Panc1 (cell line): ENCODE data around the gene PRKAG2. TPM values are rescaled to one million over a fixed set of nuclear protein-coding genes. Genes with fewer than 3 reads are reported as not detected.

Experiments
- ATAC-seq: fragments of 200-7000 bp; cut with Tn5 transposase; 2 replicates; pipeline ENCODE4 v1.9.1; 2020; ENCODE audit warnings: mild to moderate bottlenecking, moderate library complexity
- BruUV-seq: library from RNA; stranded (reverse); fragments of 400-500 nt; replicated peaks from 2 replicates; lab custom pipeline; 2021; lab: Mats Ljungman, UMichigan
- CTCF ChIA-PET: fragments of 300-600 bp; sonication (Branson Sonifier 250); formaldehyde crosslinking; loops from one replicate; lab custom pipeline; 2022; ENCODE audit warnings: antibody characterized with exemption; lab: Charles Lee
- POLR2A ChIA-PET: fragments of 300-600 bp; sonication (Branson Sonifier 250); formaldehyde crosslinking; loops from one replicate; lab custom pipeline; 2022; ENCODE audit warnings: antibody characterized with exemption; lab: Charles Lee
- DNase-seq: peaks from one replicate; pipeline ENCODE4 v3.0.0-alpha.2; 2010; ENCODE audit warnings: low read depth, low spot score
- H3K27ac ChIP-seq: 2 replicates; pipeline ENCODE4 v1.5.1; 2011; ENCODE audit warnings: mild to moderate bottlenecking, low read length, inconsistent platforms
- H3K27me3 ChIP-seq: fragments of 200-500 bp; sonication (Bioruptor generic); 2 replicates; pipeline ENCODE4 v1.6.0; 2014; ENCODE audit warnings: low read length, inconsistent platforms; ENCODE audit not compliant: control insufficient read depth, insufficient read depth
- H3K36me3 ChIP-seq: fragments of 200-500 bp; sonication (Bioruptor generic); 2 replicates; pipeline ENCODE4 v1.5.1; 2014; ENCODE audit warnings: inconsistent platforms, mild to moderate bottlenecking, low read length, moderate library complexity; ENCODE audit not compliant: control insufficient read depth, insufficient read depth
- H3K4me1 ChIP-seq: 2 replicates; pipeline ENCODE4 v1.5.1; 2011; ENCODE audit warnings: inconsistent platforms, mild to moderate bottlenecking, low read length, moderate library complexity; ENCODE audit not compliant: control insufficient read depth, insufficient read depth
- H3K4me3 ChIP-seq, 2 experiments: 2 replicates each; pipeline ENCODE4 v1.5.1; 2011 to 2012; ENCODE audit warnings: low read depth in 2 of 2, low read length in 2 of 2, mild to moderate bottlenecking in 2 of 2, inconsistent platforms in 1 of 2, moderate library complexity in 1 of 2
- H3K9me3 ChIP-seq: fragments of 200-500 bp; sonication (Bioruptor generic); 2 replicates; pipeline ENCODE4 v1.5.1; 2014; ENCODE audit warnings: low read depth, mild to moderate bottlenecking, inconsistent platforms, low read length, moderate library complexity; ENCODE audit not compliant: control insufficient read depth, insufficient read depth
- CTCF ChIP-seq: fragments of 450-650 bp; IDR thresholded peaks from 2 replicates; pipeline ENCODE4 v1.5.1; 2017; ENCODE audit warnings: mild to moderate bottlenecking
- POLR2AphosphoS5 ChIP-seq: IDR thresholded peaks from 2 replicates; pipeline ENCODE4 v1.6.1; 2012; ENCODE audit warnings: mild to moderate bottlenecking, low read depth, low read length, moderate library complexity
- REST ChIP-seq, 2 experiments: IDR thresholded peaks; 2 replicates each; pipeline ENCODE4 v1.6.1; 2011 to 2012; ENCODE audit warnings: low read depth in 2 of 2, control low read depth in 1 of 2, low read length in 1 of 2, mild to moderate bottlenecking in 1 of 2, moderate library complexity in 1 of 2; ENCODE audit not compliant: insufficient read depth in 1 of 2
- SIN3A ChIP-seq: IDR thresholded peaks from 2 replicates; pipeline ENCODE4 v1.6.1; 2012; ENCODE audit warnings: low read depth, mild to moderate bottlenecking, low read length, moderate library complexity, borderline replicate concordance; ENCODE audit not compliant: insufficient read depth
- TCF7L2 ChIP-seq: IDR thresholded peaks from 2 replicates; pipeline ENCODE4 v1.6.1; 2011; ENCODE audit warnings: mild to moderate bottlenecking, low read depth, low read length, inconsistent platforms
- in situ Hi-C: cut with HindIII; loops from 2 replicates; pipeline ENCODE4 v1.10.0; 2016; ENCODE audit warnings: low sequenced_read_pairs, low pct_unique_long_range_greater_than_20kb
- intact Hi-C: fragments of 100-400 bp; cut with micrococcal nuclease; formaldehyde crosslinking; loops from one replicate; pipeline ENCODE4 v1.10.0; 2022; ENCODE audit not compliant: unreplicated experiment
- total RNA-seq: library from RNA; stranded (reverse); gene quantifications from one replicate; pipeline ENCODE4 v1.2.1, GENCODE V29; 2021; ENCODE audit not compliant: unreplicated experiment

Gene PRKAG2
- total RNA-seq, 1 experiment from 2014 or later = 71.6 TPM

- in situ Hi-C loops (no loop called here), intact Hi-C loops (no loop called here)
- TF ChIP-seq SIN3A (no peak), REST (IDR thresholded peaks at IDR 0.05; ENCODE audit: insufficient read depth in 1 of 2, low read depth in 2 of 2, low read length in 1 of 2) (no peak), CTCF (no peak), POLR2AphosphoS5 (no peak), TCF7L2 (no peak)
- H3K27ac ChIP-seq = no peak overlapping the region
- H3K36me3 ChIP-seq = no peaks in the 10 kb centered on the region
- no peaks in the 10 kb centered on the region for H3K4me1 ChIP-seq
- DNase-seq (no peak), ATAC-seq (no peak)
- CTCF ChIA-PET = no interaction called here
- peaks cover 10% of the 10 kb centered on the region; the same call in 1 of the 2 replicates for H3K9me3 ChIP-seq
- H3K4me3 ChIP-seq = no peak overlapping the region
- H3K27me3 ChIP-seq = no peaks in the 10 kb centered on the region
- no TSS peak for BruUV-seq
- POLR2A ChIA-PET = no interaction called here
These were observed 347.1 kb downstream of the PRKAG2 start for GRCh38 chr7:151529842-151530241.

- no peak overlapping the region for H3K27ac ChIP-seq
- in situ Hi-C loops (no loop called here), intact Hi-C loops (no loop called here)
- ATAC-seq (no peak), DNase-seq (no peak)
- peaks cover 6% of the 10 kb centered on the region; the same call in 1 of the 2 replicates for H3K4me1 ChIP-seq
- CTCF ChIA-PET = no interaction called here
- no peaks in the 10 kb centered on the region for H3K27me3 ChIP-seq
- no peaks in the 10 kb centered on the region for H3K36me3 ChIP-seq
- peaks cover 1% of the 10 kb centered on the region; the same call in 1 of the 2 replicates for H3K9me3 ChIP-seq
- no peak for TF ChIP-seq CTCF
- no peak for TF ChIP-seq TCF7L2
- no peak for TF ChIP-seq SIN3A
- TF ChIP-seq REST (IDR thresholded peaks at IDR 0.05; ENCODE audit: insufficient read depth in 1 of 2, low read depth in 2 of 2, low read length in 1 of 2) = no peak
- no peak for TF ChIP-seq POLR2AphosphoS5
- BruUV-seq = no TSS peak
- no peak overlapping the region for H3K4me3 ChIP-seq
- POLR2A ChIA-PET = interaction anchor here (0.7 kb wide), 1 partner anchor 208 kb away, joined by 3 read pairs; no protein-coding TSS in a partner anchor
These were observed 352.1 kb downstream of the PRKAG2 start for GRCh38 chr7:151524845-151525244.
